ENCODE measurements around the gene ADAMTS4.
A peak's percentile ranks its signal among the peaks of the same experiment; 100 is the strongest.

Gene ADAMTS4

DNA sequence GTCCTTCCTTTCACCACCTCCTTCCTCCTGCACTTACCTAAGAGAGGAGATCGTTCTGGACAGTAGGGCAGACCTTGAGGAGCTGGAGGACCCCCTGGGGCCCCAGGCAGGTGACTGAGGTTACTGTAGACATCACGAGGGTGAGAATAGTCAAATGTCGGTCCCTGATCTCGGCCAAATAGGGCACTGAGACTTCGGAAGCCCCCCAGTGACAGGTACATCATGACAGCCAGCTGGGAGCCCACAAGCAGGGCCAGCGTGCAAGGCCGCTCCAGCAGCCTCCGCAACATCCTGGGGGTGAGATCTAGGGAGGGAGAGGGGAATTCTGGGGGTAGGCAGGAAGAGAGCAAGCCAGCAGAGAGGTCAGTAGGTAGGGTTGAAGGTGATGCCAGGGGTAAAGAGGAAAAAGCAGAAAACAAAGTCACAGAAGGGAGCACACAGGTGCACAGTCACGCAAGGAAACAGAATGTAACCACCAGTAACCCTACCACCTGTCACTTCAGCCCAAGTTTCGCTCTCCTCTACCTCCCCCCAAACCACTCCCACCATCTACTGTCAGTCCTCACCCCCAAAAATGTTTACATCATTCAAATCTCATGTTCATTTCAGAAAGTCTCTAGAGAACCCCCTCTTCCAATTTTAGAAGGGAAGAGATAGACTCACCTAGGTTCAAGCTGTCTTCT lies 22.9 kb downstream of the ADAMTS4 start:
- peak overlapping the region; percentile 81 to 91 (median 88) for H3K9ac ChIP-seq (ENCODE audit: low read length in 5 of 5)
- peak overlapping the region; percentile 90 for H3K27ac ChIP-seq (ENCODE audit: low read depth, low read length)
- H3K36me3 ChIP-seq (ENCODE audit: control insufficient read depth in 5 of 5, insufficient read depth in 5 of 5, low read length in 5 of 5): peaks cover 5 to 50% (median 42%) of the 10 kb centered on the region in 5 donors
- no peaks in the 10 kb centered on the region for H3K9me3 ChIP-seq (ENCODE audit: control insufficient read depth in 5 of 5, low read length in 5 of 5)
- peaks cover 12 to 51% (median 42%) of the 10 kb centered on the region in 5 donors for H3K4me1 ChIP-seq (ENCODE audit: control insufficient read depth in 5 of 5, insufficient read depth in 5 of 5, low read length in 5 of 5)
- no peaks in the 10 kb centered on the region for H3K27me3 ChIP-seq (ENCODE audit: control insufficient read depth in 5 of 5, insufficient read depth in 4 of 5, low read length in 5 of 5)
- peak overlapping the region in 4 of 5 donors; percentile 94 to 98 (median 98) for H3K4me3 ChIP-seq (ENCODE audit: low read depth in 1 of 5, low read length in 5 of 5)

DNA sequence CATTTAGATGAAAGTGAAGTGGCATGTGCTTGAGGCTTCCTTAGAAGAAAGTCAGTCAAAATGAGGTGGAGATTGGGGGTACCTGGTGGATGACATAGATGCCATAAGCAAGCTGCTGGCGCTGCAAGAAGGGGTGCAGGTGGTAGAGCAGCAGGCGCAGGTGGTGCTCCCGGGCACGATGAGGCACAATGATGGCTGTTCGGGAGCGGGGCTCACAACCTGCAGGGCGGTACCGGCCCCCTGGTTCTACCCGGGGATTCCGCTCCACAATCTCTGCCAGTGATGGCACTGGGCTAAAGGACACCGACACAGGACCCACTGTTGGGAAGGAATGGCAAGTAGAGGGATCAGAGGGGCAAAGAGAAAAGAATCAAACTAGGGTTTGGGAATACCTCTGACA lies 23.9 kb downstream of the ADAMTS4 start:
- Histone ChIP-seq H3K27me3 (ENCODE audit: control insufficient read depth in 5 of 5, insufficient read depth in 4 of 5, low read length in 5 of 5) (no peaks in the 10 kb centered on the region), H3K9ac (ENCODE audit: low read length in 5 of 5) (no peak overlapping the region), H3K4me1 (ENCODE audit: control insufficient read depth in 5 of 5, insufficient read depth in 5 of 5, low read length in 5 of 5) (peaks cover 12 to 51% (median 42%) of the 10 kb centered on the region in 5 donors), H3K9me3 (ENCODE audit: control insufficient read depth in 5 of 5, low read length in 5 of 5) (no peaks in the 10 kb centered on the region), H3K4me3 (ENCODE audit: low read depth in 1 of 5, low read length in 5 of 5) (no peak overlapping the region), H3K27ac (ENCODE audit: low read depth, low read length) (no peak overlapping the region), H3K36me3 (ENCODE audit: control insufficient read depth in 5 of 5, insufficient read depth in 5 of 5, low read length in 5 of 5) (peaks cover 5 to 59% (median 50%) of the 10 kb centered on the region in 5 donors)

GRCh38 chr1:161173711-161174110 lies 25.1 kb downstream of the ADAMTS4 start:
- no peaks in the 10 kb centered on the region for H3K27me3 ChIP-seq (ENCODE audit: control insufficient read depth in 5 of 5, insufficient read depth in 4 of 5, low read length in 5 of 5)

DNA sequence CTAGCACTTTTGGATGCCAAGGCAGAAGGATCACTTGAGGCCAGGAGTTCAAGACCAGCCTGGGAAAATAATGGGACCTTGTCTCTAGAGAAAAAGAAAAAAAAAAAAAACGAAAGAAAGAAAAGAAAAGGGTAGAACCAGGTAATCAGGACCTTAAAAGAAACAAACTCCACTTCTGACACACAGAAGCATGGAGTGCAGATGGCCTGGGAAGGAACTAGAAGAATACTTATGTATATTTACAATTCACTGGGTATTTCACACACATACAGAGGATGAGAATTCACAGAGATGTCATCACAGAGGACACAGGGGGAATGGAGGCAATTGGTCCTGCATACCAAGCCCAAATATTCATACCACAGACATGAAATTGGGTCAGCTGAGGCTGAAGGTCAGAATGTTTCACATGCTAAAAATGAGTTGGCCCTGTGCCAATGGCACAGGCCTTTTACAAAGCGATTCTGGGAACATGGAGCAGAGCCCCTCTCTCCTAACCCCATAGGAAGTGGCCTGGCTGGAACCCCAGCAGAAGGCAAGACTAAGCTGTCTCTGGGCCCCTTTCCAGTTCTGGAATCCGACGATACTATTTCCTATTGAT lies 26.0 kb downstream of the ADAMTS4 start:
- Histone ChIP-seq H3K27me3 (ENCODE audit: control insufficient read depth in 5 of 5, insufficient read depth in 4 of 5, low read length in 5 of 5) (no peaks in the 10 kb centered on the region), H3K4me3 (ENCODE audit: low read depth in 1 of 5, low read length in 5 of 5) (no peak overlapping the region), H3K9ac (ENCODE audit: low read length in 5 of 5) (peak overlapping the region in 4 of 5 donors; percentile 21 to 66 (median 47)), H3K36me3 (ENCODE audit: control insufficient read depth in 5 of 5, insufficient read depth in 5 of 5, low read length in 5 of 5) (peaks cover 5 to 77% (median 60%) of the 10 kb centered on the region in 5 donors), H3K9me3 (ENCODE audit: control insufficient read depth in 5 of 5, low read length in 5 of 5) (no peaks in the 10 kb centered on the region), H3K27ac (ENCODE audit: low read depth, low read length) (peak overlapping the region; percentile 85), H3K4me1 (ENCODE audit: control insufficient read depth in 5 of 5, insufficient read depth in 5 of 5, low read length in 5 of 5) (peaks cover 12 to 49% (median 40%) of the 10 kb centered on the region in 5 donors)

More at GRCh38 chr1:161173711-161174110, 25.1 kb downstream of the ADAMTS4 start:
- H3K4me1 ChIP-seq (ENCODE audit: control insufficient read depth in 5 of 5, insufficient read depth in 5 of 5, low read length in 5 of 5): peaks cover 12 to 51% (median 42%) of the 10 kb centered on the region in 5 donors
- peak overlapping the region; percentile 68 for H3K27ac ChIP-seq (ENCODE audit: low read depth, low read length)
- peaks cover 5 to 71% (median 60%) of the 10 kb centered on the region in 5 donors for H3K36me3 ChIP-seq (ENCODE audit: control insufficient read depth in 5 of 5, insufficient read depth in 5 of 5, low read length in 5 of 5)
- H3K9me3 ChIP-seq (ENCODE audit: control insufficient read depth in 5 of 5, low read length in 5 of 5): no peaks in the 10 kb centered on the region
- H3K9ac ChIP-seq (ENCODE audit: low read length in 5 of 5): no peak overlapping the region
- H3K4me3 ChIP-seq (ENCODE audit: low read depth in 1 of 5, low read length in 5 of 5): no peak overlapping the region

DNA sequence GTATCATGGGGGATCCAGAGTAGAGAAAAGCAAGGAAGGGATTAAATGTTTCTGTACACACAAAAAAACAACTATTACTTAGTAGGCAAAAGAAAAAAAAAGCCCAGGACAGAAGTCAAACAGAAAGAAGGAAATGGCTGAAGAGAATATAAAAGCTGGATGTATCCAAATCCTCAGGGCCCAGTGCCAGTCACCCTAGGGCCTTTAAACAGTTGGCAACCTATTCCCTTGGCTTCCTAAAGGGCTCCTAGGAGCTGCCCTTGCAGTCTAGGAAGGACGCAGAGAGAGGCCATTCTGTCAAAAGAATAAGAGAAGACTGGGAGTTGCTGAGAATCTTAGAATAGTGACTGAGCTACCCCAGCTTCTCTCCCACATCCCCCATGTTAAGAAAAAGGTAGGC lies 26.5 kb downstream of the ADAMTS4 start:
- Histone ChIP-seq H3K27ac (ENCODE audit: low read depth, low read length) (peak overlapping the region; percentile 85), H3K27me3 (ENCODE audit: control insufficient read depth in 5 of 5, insufficient read depth in 4 of 5, low read length in 5 of 5) (no peaks in the 10 kb centered on the region), H3K9ac (ENCODE audit: low read length in 5 of 5) (peak overlapping the region in 2 of 5 donors; percentile 1 to 66), H3K9me3 (ENCODE audit: control insufficient read depth in 5 of 5, low read length in 5 of 5) (no peaks in the 10 kb centered on the region), H3K4me3 (ENCODE audit: low read depth in 1 of 5, low read length in 5 of 5) (no peak overlapping the region), H3K36me3 (ENCODE audit: control insufficient read depth in 5 of 5, insufficient read depth in 5 of 5, low read length in 5 of 5) (peaks cover 5 to 77% (median 60%) of the 10 kb centered on the region in 5 donors), H3K4me1 (ENCODE audit: control insufficient read depth in 5 of 5, insufficient read depth in 5 of 5, low read length in 5 of 5) (peaks cover 11 to 50% (median 36%) of the 10 kb centered on the region in 5 donors)

GRCh38 chr1:161171696-161172095 lies 27.2 kb downstream of the ADAMTS4 start:
- Histone ChIP-seq H3K9me3 (ENCODE audit: control insufficient read depth in 5 of 5, low read length in 5 of 5) (no peaks in the 10 kb centered on the region), H3K36me3 (ENCODE audit: control insufficient read depth in 5 of 5, insufficient read depth in 5 of 5, low read length in 5 of 5) (peaks cover 5 to 77% (median 60%) of the 10 kb centered on the region in 5 donors), H3K4me1 (ENCODE audit: control insufficient read depth in 5 of 5, insufficient read depth in 5 of 5, low read length in 5 of 5) (peaks cover 13 to 52% (median 37%) of the 10 kb centered on the region in 5 donors), H3K4me3 (ENCODE audit: low read depth in 1 of 5, low read length in 5 of 5) (no peak overlapping the region), H3K27ac (ENCODE audit: low read depth, low read length) (peak overlapping the region; percentile 85), H3K27me3 (ENCODE audit: control insufficient read depth in 5 of 5, insufficient read depth in 4 of 5, low read length in 5 of 5) (no peaks in the 10 kb centered on the region), H3K9ac (ENCODE audit: low read length in 5 of 5) (peak overlapping the region in 1 of 5 donors; percentile 39)

DNA sequence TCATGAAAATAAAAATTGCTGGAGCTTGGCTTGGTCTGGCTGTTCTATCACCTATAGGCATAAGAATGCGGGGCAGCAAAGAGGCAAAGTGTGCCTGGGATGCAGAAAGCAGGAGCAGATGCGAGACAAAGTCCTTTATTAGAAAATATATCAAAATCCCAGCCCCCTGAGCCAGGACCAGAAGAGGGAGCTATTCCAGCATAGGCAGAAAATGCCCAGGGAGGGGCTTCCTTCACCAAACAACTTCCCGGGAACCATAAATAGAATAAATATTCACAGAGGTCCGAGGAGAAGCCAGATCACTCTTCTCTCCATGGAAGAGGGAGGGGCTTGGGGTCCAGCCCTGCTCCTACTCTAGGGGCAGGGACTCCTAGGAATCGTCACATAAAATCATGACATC lies 27.7 kb downstream of the ADAMTS4 start:
- no peaks in the 10 kb centered on the region for H3K9me3 ChIP-seq (ENCODE audit: control insufficient read depth in 5 of 5, low read length in 5 of 5)
- no peak overlapping the region for H3K27ac ChIP-seq (ENCODE audit: low read depth, low read length)
- H3K4me1 ChIP-seq (ENCODE audit: control insufficient read depth in 5 of 5, insufficient read depth in 5 of 5, low read length in 5 of 5): peaks cover 10 to 52% (median 36%) of the 10 kb centered on the region in 5 donors
- H3K36me3 ChIP-seq (ENCODE audit: control insufficient read depth in 5 of 5, insufficient read depth in 5 of 5, low read length in 5 of 5): peaks cover 5 to 77% (median 60%) of the 10 kb centered on the region in 5 donors
- no peaks in the 10 kb centered on the region for H3K27me3 ChIP-seq (ENCODE audit: control insufficient read depth in 5 of 5, insufficient read depth in 4 of 5, low read length in 5 of 5)
- H3K4me3 ChIP-seq (ENCODE audit: low read depth in 1 of 5, low read length in 5 of 5): no peak overlapping the region
- H3K9ac ChIP-seq (ENCODE audit: low read length in 5 of 5): peak overlapping the region in 2 of 5 donors; percentile 10 to 39

- Histone ChIP-seq H3K36me3 (ENCODE audit: control insufficient read depth in 5 of 5, insufficient read depth in 5 of 5, low read length in 5 of 5) (peaks cover 0 to 70% (median 50%) of the 10 kb centered on the region in 5 donors), H3K9ac (ENCODE audit: low read length in 5 of 5) (peak overlapping the region in 1 of 5 donors; percentile 9), H3K4me3 (ENCODE audit: low read depth in 1 of 5, low read length in 5 of 5) (no peak overlapping the region), H3K4me1 (ENCODE audit: control insufficient read depth in 5 of 5, insufficient read depth in 5 of 5, low read length in 5 of 5) (peaks cover 10 to 57% (median 42%) of the 10 kb centered on the region in 5 donors), H3K27me3 (ENCODE audit: control insufficient read depth in 5 of 5, insufficient read depth in 4 of 5, low read length in 5 of 5) (no peaks in the 10 kb centered on the region), H3K9me3 (ENCODE audit: control insufficient read depth in 5 of 5, low read length in 5 of 5) (no peaks in the 10 kb centered on the region), H3K27ac (ENCODE audit: low read depth, low read length) (no peak overlapping the region)
Measured at GRCh38 chr1:161168906-161169305, 29.9 kb downstream of the ADAMTS4 start.

DNA sequence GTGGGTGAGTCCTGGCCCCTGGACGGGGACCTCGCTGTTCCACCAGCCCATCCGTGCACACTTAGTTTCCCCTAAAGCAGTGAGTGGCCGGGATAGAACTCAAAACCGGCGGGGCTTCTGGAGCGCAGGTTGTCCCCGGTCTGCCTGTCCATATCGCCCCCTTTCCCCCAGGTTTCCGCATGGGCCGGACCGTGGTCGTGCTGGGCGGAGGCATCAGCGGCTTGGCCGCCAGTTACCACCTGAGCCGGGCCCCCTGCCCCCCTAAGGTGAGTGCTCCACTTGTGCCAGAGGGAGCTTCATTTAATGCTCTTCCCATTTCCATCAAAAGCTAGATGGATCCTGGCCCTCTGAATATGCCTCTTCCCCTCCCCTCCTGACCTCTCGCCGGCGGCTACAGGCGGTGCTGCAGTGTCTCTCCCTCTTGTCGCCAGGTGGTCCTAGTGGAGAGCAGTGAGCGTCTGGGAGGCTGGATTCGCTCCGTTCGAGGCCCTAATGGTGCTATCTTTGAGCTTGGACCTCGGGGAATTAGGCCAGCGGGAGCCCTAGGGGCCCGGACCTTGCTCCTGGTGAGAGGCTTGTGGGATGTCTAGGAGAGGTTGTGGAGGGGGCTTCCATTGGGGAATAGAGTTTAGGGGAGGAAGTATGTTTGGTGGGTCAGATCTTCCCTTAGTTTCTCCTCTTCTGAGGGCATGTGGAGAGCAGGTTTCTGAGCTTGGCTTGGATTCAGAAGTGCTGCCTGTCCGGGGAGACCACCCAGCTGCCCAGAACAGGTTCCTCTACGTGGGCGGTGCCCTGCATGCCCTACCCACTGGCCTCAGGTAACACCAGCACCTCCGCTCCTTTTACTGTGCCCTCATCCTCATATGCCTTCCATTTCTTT lies 31.9 kb downstream of the ADAMTS4 start:
- peaks cover 0 to 70% (median 52%) of the 10 kb centered on the region in 5 donors for H3K36me3 ChIP-seq (ENCODE audit: control insufficient read depth in 5 of 5, insufficient read depth in 5 of 5, low read length in 5 of 5)
- peak overlapping the region; percentile 84 to 96 (median 93) for H3K4me3 ChIP-seq (ENCODE audit: low read depth in 1 of 5, low read length in 5 of 5)
- H3K27ac ChIP-seq (ENCODE audit: low read depth, low read length): peak overlapping the region; percentile 85
- H3K9me3 ChIP-seq (ENCODE audit: control insufficient read depth in 5 of 5, low read length in 5 of 5): no peaks in the 10 kb centered on the region
- peaks cover 3 to 40% (median 23%) of the 10 kb centered on the region in 5 donors for H3K4me1 ChIP-seq (ENCODE audit: control insufficient read depth in 5 of 5, insufficient read depth in 5 of 5, low read length in 5 of 5)
- H3K27me3 ChIP-seq (ENCODE audit: control insufficient read depth in 5 of 5, insufficient read depth in 4 of 5, low read length in 5 of 5): no peaks in the 10 kb centered on the region
- peak overlapping the region; percentile 71 to 91 (median 85) for H3K9ac ChIP-seq (ENCODE audit: low read length in 5 of 5)

Measured in subcutaneous abdominal adipose tissue (tissue), 5 donors.